NCI-H128 (cell line): ENCODE data around the gene CTDSP1.

Experiments used
- DNase-seq: peaks from one replicate; lab custom pipeline; 2025; ENCODE audit not compliant: unreplicated experiment; lab: John Stamatoyannopoulos, UW

Gene CTDSP1

DNA sequence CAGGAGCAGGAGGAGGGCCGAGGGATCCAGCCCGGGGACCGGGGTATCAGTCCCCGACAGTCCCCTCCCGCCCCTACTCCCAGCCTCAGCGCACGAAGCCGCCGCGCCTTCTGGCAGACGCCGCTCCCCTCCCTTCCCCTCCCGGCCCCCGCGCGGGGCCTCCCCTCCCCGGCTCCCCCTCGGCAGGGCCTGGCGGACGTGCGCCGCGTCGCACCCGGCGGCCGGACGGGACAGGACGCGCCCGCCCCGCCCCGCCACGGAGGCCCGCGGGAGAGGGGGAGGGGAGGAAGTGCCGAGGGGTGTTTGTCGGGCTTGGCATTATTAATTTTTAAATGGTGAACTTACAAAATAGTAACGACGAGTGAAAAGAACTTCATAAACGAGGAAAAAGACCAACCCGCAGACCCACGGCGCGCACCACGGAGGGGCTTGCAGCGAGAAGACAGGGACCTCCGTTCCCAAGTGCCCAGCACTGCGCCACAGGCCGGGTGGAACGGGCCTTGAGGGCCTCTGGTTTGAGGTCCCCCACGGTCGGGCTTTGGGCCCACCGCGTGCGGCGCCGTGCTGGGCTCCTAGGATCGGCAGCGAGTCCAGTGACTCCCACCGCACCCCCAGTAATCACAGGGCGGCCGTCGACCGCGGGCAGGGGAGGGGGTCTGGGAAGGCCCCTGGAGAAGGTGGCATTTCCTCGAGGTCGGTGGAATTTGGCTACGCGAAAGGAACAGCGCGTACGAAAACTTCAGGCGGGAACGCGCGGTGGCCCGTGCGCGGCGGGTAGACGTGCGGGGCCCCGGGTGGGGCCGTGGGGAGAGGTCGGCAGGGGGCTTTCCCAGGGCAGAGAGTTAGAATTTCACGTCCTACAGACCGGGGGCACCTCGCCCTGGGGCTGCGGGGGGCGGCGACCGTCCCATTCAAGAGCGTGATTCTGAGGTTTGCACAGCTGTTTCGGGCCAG lies 954 bp upstream of the CTDSP1 start:
- no peak for DNase-seq

DNA sequence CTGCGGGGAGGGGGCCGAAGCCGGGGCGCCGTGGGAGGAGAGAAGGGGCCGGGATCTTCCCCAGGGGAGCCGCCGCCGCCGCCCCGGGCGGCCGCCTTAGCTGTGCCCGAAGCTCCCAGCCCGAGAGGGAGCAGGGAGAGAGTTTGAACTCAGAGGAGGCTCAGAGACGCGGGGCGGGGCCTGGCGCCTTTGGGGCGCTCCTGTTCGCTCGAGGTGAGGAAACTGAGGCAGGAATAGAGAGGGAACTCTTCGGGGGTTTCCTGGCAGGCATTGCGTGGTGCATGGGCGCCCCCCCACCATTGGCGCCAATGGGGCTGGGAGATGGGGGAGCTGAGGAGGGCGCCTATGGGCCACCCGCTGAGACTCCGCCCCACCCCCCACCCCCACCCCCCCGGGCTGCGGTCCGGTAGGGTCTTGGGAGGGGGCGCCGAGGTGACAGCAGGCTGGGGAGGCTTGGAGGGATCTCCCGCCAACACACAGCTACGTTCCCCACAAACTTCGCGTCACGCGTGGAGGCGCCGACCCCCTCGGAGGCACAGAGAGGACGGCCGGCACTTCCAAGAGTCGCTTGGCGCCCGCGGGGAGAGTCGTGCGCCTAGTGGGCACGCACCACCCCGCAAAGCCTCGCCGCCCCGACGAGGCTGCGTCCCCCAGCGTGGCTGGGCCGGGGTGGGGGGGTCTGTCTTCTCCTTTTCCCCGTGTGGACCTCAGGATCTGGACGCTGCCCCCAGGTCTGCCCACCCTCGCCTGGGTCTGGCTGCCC lies 680 bp downstream of the CTDSP1 start:
- DNase-seq = no peak

DNA sequence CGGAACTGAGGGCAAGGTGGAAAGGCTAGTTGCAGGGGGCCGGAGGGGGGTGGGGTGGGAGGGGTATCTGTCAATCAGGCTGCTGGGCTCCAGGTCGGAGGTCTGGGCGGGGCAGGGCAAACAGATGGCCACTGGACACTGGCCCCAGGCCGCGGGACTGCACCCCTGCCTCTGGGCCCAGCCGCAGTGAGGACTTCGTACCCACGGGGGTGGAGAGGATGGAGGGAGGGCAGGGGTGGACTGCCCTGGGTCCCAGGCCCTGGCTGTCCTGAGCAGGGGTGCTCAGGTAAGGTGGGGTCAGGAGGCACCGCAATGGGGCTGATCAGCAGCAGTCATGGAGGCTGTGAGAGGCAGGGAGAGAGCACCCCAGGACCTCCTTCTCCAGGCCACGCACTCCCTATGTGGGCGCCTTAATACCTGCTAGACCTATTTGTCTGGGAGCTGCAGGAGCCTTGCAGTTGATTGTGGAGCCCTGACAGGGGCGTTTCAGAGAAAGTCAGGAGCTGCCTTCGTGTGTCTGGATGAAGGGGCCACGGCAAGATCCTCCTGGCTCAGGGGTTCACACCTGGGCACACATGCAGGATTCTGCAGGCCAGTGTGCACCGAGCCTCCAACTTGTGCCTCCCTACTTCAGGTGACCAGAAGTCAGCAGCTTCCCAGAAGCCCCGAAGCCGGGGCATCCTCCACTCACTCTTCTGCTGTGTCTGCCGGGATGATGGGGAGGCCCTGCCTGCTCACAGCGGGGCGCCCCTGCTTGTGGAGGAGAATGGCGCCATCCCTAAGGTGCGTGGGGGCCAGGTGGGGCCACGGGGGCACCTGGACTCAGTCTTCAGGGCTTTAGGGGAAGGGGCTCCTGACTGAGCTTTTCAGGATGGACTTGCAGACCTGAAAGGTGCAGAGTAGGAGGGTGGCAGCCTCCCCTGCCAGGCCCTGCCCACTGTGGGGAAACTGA lies 1.5 kb downstream of the CTDSP1 start:
- DNase-seq = no peak

DNA sequence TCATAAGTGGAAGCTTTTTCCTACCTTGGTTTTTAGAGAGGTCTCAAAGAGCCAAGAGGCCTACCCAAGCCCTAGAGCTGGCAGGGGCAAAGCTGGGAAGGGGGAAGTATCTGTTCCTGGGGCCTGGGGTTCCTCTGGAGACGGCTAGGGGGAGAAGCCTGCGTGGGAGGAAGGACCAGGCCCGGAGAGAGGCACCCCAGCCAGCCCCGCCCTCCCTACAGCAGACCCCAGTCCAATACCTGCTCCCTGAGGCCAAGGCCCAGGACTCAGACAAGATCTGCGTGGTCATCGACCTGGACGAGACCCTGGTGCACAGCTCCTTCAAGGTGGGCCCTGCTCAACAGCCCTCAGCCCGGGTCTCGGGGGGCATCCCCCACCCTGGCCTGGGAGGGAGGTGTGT lies 2.2 kb downstream of the CTDSP1 start:
- no peak for DNase-seq

DNA sequence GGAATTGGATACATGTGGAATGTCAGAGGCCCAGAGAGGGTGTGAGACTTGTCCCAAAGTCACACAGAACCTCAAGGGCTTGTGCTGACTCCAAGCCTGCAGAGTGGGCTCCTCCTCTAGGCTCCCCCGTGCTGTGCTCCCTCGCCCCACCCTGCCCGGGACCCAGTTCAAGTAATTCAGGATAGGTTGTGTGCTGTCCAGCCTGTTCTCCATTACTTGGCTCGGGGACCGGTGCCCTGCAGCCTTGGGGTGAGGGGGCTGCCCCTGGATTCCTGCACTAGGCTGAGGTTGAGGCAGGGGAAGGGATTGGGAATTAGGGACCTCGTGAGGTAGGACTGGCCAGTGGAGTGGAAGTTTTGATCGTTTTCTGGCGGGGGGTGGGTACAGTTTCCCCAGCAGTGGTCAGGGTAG lies 2.8 kb downstream of the CTDSP1 start:
- no peak for DNase-seq

DNA sequence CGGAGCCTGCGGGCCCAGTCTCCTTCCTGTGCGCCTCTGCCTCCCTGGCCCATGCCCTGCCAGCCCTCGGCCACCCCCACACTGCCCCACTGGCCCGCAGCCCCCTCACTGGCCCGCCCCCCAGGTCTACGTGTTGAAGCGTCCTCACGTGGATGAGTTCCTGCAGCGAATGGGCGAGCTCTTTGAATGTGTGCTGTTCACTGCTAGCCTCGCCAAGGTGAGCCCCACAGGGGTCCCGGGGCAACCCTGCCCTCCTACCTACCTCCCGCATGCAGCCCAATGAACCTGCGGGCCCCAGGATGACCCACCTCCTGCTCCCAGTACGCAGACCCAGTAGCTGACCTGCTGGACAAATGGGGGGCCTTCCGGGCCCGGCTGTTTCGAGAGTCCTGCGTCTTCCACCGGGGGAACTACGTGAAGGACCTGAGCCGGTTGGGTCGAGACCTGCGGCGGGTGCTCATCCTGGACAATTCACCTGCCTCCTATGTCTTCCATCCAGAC lies 3.3 kb downstream of the CTDSP1 start:
- no peak for DNase-seq

DNA sequence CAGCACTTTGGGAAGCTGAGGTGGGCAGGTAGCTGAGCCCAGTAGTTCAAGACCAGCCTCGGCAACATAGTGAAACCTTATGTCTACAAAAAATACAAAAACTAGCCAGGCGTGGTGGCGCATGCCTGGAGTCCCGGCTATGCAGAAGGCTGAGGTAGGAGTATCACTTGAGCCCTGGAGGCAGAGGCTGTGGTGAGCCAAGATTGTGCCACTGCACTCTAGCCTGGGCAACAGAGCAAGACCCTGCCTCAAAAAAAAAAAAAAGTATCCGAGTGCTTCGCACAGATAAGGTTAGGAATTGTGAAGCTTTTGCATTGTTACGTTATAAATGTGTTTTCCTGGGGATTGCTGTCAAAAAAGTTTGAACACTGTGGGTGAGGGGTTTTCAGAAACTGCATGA lies 4.1 kb downstream of the CTDSP1 start:
- no peak for DNase-seq

DNA sequence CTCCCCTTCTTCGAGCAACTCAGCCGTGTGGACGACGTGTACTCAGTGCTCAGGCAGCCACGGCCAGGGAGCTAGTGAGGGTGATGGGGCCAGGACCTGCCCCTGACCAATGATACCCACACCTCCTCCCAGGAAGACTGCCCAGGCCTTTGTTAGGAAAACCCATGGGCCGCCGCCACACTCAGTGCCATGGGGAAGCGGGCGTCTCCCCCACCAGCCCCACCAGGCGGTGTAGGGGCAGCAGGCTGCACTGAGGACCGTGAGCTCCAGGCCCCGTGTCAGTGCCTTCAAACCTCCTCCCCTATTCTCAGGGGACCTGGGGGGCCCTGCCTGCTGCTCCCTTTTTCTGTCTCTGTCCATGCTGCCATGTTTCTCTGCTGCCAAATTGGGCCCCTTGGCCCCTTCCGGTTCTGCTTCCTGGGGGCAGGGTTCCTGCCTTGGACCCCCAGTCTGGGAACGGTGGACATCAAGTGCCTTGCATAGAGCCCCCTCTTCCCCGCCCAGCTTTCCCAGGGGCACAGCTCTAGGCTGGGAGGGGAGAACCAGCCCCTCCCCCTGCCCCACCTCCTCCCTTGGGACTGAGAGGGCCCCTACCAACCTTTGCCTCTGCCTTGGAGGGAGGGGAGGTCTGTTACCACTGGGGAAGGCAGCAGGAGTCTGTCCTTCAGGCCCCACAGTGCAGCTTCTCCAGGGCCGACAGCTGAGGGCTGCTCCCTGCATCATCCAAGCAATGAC lies 4.8 kb downstream of the CTDSP1 start:
- no peak for DNase-seq

DNA sequence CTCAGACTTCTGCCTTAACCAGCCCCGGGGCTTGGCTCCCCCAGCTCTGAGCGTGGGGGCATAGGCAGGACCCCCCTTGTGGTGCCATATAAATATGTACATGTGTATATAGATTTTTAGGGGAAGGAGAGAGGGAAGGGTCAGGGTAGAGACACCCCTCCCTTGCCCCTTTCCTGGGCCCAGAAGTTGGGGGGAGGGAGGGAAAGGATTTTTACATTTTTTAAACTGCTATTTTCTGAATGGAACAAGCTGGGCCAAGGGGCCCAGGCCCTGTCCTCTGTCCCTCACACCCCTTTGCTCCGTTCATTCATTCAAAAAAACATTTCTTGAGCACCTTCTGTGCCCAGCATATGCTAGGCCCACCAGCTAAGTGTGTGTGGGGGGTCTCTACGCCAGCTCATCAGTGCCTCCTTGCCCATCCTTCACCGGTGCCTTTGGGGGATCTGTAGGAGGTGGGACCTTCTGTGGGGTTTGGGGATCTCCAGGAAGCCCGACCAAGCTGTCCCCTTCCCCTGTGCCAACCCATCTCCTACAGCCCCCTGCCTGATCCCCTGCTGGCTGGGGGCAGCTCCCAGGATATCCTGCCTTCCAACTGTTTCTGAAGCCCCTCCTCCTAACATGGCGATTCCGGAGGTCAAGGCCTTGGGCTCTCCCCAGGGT lies 5.5 kb downstream of the CTDSP1 start:
- DNase-seq = no peak

DNA sequence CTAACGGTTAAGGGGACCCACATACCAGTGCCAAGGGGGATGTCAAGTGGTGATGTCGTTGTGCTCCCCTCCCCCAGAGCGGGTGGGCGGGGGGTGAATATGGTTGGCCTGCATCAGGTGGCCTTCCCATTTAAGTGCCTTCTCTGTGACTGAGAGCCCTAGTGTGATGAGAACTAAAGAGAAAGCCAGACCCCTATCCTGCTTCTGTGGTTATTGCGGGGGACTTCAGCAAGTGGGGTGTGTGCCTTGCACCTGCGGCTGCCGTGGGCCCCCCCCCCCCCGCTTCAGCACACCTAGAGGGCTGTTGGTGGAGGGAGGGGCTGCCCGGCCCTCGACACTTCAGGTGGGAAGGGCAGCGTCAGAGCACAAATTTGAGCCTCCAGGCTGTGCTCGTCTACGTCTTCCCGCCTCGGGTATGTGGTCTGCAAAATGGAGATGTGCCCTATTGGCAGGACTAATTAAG lies 6.1 kb downstream of the CTDSP1 start:
- no peak for DNase-seq

DNA sequence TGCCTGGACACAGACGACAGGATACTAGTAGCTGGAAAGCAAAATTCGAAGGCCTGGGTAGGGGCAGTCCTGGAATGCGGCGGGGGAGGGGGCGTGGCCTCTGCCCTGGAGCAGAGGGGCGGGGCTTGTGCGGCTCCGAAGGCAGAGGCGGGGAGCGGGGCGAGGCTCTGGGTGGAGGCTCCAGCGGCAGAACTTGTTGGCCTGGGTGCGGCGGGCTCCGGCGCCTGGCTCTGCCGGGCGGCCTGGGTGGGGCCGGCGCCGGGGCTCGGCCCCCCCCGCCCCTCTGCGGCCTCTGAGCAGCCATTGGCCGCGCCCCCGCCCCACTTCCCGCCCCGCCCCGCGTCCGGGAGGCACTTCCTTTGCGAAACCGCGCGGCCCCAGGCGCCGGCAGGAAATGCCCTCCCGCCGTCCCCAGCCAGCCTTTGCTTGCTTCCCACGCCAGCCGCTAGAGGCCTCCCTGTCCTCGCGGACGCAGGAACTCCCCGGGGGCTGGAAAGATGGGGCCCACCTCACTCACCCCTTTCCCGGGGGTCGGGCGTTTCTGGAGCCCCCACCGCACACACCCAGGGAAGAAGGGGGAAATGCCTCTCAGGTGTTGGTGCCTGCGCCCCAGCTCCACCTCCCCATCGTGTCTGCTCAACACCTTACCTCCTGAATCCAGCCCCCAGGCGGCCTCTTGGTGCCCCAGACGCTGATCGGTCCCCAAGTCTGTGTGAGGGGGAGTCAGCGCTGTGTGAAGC lies 6.7 kb downstream of the CTDSP1 start:
- peak; percentile 67 for DNase-seq

DNA sequence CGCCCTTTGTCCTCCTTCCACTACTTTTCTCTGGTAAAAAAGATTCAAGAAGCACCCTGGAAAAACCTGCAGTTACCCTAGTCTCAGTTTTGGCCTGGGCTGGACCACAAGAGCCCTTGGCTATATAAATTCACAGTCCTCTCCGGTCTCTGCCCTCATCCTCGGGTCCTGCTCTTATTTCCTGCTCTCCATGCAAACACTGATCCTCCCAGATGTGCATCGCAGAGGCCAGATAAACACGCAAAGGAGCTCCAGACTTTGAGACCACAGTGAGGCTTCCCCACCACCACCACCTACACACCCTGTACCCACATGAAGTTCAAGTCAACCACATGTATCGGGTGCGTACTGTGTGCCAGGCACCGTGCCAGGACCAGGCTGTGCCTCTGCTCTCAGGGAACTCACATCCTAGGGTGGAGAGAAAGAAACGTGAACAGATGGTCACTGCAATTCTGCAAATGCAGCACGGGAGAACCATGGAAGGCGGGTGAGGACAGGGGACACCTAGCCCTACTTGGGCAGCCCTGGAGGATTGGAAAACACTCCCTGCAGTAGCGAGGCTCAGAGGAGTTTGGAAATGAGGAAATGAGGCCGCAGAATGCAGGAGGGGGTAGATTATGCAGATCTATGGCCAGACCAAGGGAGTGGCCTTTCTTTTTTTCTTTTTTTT lies 7.4 kb downstream of the CTDSP1 start:
- no peak for DNase-seq

DNA sequence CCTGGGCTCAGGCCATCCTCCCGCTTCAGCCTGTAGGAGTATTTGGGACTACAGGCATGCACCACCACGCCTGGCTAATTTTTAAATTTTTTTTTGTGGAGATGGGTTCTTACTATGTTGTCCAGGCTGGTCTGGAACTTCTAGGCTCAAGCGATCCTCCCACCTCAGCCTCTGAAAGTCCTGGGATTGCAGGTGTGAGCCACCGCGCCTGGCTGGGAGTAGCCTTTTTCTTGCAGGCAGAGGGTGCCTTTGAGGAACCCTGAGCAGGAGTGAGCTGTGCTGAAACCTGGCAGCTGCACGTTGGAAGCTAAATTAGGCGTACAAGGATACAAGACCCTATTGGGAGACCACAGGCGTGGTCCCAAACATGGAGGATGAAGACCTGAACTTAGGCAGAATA lies 8.0 kb downstream of the CTDSP1 start:
- DNase-seq = no peak

DNA sequence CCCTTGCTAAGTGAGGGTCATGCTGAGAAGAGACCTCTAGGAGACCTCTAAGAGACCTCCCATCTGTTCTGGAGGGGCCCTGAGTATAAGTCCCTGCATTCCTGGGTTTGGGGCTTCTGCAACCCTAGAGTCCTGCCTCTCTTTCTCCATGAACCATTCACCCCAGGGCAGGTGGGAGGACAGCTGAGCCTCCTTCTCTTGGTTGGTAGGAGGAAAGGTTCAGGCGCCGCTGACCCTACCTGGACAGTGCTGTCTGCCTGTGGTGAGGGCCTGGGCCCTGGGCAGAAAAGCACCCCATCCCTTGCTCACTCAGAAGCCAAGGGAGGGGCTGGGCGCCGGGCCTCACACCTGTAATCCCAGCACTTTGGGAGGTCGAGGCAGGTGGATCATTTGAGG lies 18.7 kb downstream of the CTDSP1 start:
- no peak for DNase-seq

DNA sequence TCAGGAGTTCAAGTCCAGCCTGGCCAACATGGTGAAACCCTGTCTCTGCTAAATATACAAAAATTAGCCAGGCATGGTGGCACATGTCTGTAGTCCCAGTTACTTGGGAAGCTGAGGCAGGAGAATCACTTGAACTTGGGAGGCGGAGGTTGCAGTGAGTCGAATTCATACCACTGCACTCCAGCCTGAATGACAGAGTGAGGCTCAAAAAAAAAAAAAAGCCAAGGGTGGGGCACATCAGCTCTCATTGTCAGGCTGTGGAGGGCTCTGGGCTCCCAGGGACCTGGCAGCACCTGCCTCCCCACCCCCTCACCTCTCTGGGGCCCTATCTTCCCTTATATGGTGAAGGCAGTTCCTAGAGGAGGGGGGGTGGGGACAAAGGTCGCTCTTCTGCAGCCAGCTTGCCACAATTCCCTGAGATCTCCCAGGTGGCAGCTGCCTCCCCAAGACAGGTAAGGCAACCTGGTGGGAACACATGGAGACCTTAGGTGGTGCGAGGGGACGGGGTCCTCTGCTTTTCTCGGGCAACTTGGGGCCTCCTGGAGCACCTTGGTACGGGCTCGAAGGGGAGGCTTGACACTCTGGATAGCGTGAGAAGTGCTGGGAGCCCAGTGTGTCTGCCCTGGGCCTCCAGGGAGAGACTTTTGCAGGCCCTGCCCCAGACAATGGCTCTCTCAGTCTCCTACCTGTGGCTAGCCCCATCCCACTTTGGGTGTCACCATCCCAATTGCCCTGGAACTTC lies 19.2 kb downstream of the CTDSP1 start, which contains the start of gene VIL1:
Gene VIL1, plus strand, starts transcription at position 407 of the 742 bp plus-strand sequence. CDS start 4,656 bp downstream, outside the sequence.
- no peak for DNase-seq

DNA sequence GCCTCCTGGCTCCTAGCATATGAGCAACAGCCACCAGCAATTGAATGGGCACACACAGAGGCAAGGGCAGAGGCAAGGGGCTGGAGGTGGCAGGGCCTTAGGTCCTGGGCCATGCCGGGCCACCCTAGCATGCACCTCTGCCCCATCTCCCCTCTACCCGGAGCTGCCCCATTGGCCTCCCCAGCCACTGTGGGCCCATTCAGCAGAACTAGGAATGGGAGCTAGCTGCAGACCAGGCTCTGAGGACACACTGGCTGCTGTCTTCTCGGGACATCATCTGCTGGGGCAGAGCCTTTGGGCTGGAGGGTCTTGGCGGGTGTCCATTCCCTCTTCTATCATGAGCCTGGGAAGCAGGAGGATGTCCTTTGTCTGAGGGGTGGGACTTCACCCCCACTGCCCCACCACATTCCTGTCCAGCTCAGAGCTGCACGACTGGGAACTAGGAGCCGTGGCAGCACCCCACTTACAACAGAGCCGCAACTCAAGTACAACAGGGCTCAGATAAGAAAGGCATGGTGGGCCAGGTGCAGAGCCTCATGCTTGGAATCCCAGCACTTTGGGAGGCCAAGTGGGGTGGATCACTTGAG lies 20.1 kb downstream of the CTDSP1 start:
- no peak for DNase-seq

DNA sequence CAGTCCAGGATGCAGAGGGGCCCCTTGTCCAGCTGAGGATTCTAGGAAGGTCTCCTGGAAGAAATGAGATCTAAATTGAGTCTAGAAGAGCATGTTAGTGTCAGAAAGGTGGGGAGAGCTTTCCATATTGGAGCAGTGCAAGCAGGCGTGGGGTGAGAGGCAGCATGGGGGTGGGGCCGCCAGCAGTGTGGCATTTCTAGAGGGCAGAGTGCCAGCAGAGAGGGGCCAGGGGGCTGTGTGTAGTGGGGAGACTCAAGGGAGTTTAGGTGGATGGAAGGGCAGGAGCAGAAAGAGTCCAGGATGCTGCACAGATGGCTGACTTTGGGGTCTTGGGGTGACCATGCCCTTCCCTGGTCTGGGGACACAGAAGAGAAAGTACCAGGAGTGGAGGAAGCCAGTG lies 21.4 kb downstream of the CTDSP1 start:
- no peak for DNase-seq
